BLaER1 (cell line): Measurements from ENCODE around the gene KRT72.
"Not testable (repeated sequence)": the region's sequence is repeated elsewhere in the genome, so short reads cannot be mapped to it uniquely, and the experiment has no call there.

ENCODE experiments used
- H3K27ac ChIP-seq: shearing (Covaris generic); formaldehyde crosslinking; 2 replicates; pipeline ENCODE4 v1.8.1; 2022
- H3K27me3 ChIP-seq: shearing (Covaris generic); formaldehyde crosslinking; 2 replicates; pipeline ENCODE4 v1.8.1; 2022
- H3K36me3 ChIP-seq: shearing (Covaris generic); formaldehyde crosslinking; 2 replicates; pipeline ENCODE4 v1.8.1; 2022
- H3K4me1 ChIP-seq: shearing (Covaris generic); formaldehyde crosslinking; 2 replicates; pipeline ENCODE4 v1.8.1; 2022
- H3K4me2 ChIP-seq: shearing (Covaris generic); formaldehyde crosslinking; 2 replicates; pipeline ENCODE4 v1.8.1; 2022
- H3K4me3 ChIP-seq: shearing (Covaris generic); formaldehyde crosslinking; 2 replicates; pipeline ENCODE4 v1.8.1; 2022
- H3K9ac ChIP-seq: shearing (Covaris generic); formaldehyde crosslinking; 2 replicates; pipeline ENCODE4 v1.8.1; 2022
- H3K9me3 ChIP-seq: shearing (Covaris generic); formaldehyde crosslinking; 2 replicates; pipeline ENCODE4 v1.8.1; 2022
- H4K20me1 ChIP-seq: shearing (Covaris generic); formaldehyde crosslinking; 2 replicates; pipeline ENCODE4 v1.8.1; 2022
- Cebpa-rat ChIP-seq: shearing (Covaris generic); IDR thresholded peaks from 2 replicates; pipeline ENCODE4 v1.8.1; 2022

KRT72 gene

DNA sequence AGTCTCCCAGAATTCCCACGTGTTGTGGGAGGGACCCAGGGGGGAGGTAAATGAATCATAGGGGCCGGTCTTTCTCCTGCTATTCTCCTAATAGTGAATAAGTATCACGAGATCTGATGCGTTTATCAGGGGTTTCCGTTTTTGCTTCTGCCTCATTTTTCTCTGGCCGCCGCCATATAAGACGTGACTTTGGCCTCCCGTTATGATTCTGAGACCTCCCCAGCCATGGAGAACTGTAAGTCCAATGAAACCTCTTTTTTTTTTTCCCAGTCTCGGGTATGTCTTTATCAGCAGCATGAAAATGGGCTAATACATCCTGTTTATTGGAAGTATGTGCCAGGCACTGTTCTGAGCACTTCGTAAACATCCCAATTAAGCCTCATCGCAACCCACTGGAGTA, 788 bp downstream of the KRT72 start:
- no peak overlapping the region for H3K4me2 ChIP-seq
- no peaks in the 10 kb centered on the region for H3K36me3 ChIP-seq
- no peak overlapping the region for H3K27ac ChIP-seq
- no peaks in the 10 kb centered on the region for H3K27me3 ChIP-seq
- peaks cover 7% of the 10 kb centered on the region for H3K9me3 ChIP-seq
- no peak overlapping the region for H3K9ac ChIP-seq
- no peak for TF ChIP-seq Cebpa-rat
- no peak overlapping the region for H3K4me3 ChIP-seq
- H3K4me1 ChIP-seq, result no peaks in the 10 kb centered on the region
- no peaks in the 10 kb centered on the region for H4K20me1 ChIP-seq

DNA sequence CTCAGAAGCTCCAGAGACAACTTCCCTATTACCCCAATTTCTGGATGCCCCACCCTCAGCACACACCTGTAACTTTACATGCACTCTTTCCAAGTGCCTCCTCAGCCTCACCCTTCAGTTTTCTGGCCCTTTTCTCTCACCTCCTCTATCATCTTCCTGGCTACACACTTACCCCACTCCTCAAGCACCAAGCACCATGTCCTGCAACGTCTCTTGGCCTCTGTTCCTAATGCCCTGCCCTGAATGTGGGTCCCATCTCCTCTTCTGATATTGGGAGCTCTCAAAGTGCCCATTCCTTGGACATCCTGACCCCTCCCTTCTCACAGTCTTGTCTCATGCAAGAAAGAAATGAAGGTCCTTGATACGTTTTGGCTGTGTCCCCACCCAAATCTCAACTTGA, 1.2 kb downstream of the KRT72 start:
- Histone ChIP-seq H3K27me3 (no peaks in the 10 kb centered on the region), H3K4me3 (no peak overlapping the region), H3K9ac (no peak overlapping the region), H3K27ac (no peak overlapping the region), H4K20me1 (no peaks in the 10 kb centered on the region), H3K4me2 (no peak overlapping the region), H3K9me3 (peaks cover 7% of the 10 kb centered on the region), H3K36me3 (no peaks in the 10 kb centered on the region), H3K4me1 (no peaks in the 10 kb centered on the region)
- TF ChIP-seq Cebpa-rat, result no peak

DNA sequence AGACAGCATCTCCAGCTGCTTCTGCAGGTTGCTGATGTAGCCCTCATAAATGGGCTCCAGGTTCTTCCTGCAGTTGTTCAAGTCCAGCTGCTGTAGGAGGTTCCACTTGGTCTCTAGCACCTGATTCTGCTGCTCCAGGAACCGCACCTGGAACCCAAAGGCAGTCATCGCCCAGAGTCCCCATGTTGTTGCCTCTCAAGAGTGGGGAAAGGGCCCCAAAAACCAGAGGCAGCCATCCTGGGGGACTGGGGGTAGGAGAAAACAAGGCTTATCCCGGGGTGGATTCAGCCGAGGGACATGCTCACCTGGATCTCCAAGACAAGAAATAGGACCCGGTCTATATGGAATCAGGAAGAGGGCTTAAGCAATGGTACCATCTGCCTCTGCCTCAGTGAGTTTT, 2.3 kb downstream of the KRT72 start:
- H3K4me2 ChIP-seq, result no peak overlapping the region
- H4K20me1 ChIP-seq, result no peaks in the 10 kb centered on the region
- H3K9ac ChIP-seq, result no peak overlapping the region
- H3K27ac ChIP-seq, result no peak overlapping the region
- H3K27me3 ChIP-seq, result no peaks in the 10 kb centered on the region
- peaks cover 7% of the 10 kb centered on the region for H3K9me3 ChIP-seq
- TF ChIP-seq Cebpa-rat, result no peak
- no peak overlapping the region for H3K4me3 ChIP-seq
- H3K36me3 ChIP-seq, result no peaks in the 10 kb centered on the region
- no peaks in the 10 kb centered on the region for H3K4me1 ChIP-seq

DNA sequence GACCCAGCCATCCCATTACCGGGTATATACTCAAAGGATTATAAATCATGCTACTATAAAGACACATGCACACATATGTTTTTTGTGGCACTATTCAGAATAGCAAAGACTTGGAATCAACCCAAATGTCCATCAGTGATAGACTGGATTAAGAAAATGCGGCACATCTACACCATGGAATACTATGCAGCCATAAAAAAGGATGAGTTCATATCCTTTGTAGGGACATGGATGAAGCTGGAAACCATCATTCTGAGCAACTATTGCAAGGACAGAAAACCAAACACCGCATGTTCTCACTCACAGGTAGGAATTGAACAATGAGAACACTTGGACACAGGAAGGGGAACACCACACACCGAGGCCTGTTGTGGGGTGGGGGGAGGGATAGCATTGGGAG, 7.0 kb downstream of the KRT72 start:
- H3K36me3 ChIP-seq, H3K9me3 ChIP-seq, H3K4me1 ChIP-seq, H3K9ac ChIP-seq, H3K4me3 ChIP-seq, H3K27ac ChIP-seq, H3K4me2 ChIP-seq, H4K20me1 ChIP-seq, H3K27me3 ChIP-seq: not testable (repeated sequence)

DNA sequence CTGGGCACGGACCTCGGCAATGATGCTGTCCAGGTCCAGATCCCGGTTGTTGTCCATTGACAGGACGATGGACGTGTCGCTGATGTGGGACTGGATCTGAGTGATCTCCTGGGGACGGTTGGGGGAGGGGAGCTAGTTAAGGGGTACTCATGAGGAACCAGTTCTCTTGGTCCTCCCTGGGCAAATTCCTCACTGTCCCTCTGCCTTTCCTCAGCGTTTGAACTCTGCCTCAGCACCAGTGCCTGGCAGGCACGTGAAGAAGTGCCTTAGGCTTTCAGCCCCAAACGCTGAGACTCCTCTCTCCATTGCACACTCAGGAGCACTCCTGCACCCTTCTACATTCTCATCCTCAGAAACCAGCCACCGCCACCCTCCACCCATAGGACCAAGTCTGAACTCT, 9.7 kb downstream of the KRT72 start:
- Histone ChIP-seq H3K27ac (no peak overlapping the region), H3K4me2 (no peak overlapping the region), H3K4me1 (no peaks in the 10 kb centered on the region), H3K36me3 (no peaks in the 10 kb centered on the region), H3K9me3 (no peaks in the 10 kb centered on the region), H4K20me1 (no peaks in the 10 kb centered on the region), H3K4me3 (no peak overlapping the region), H3K9ac (no peak overlapping the region), H3K27me3 (no peaks in the 10 kb centered on the region)
- no peak for TF ChIP-seq Cebpa-rat

DNA sequence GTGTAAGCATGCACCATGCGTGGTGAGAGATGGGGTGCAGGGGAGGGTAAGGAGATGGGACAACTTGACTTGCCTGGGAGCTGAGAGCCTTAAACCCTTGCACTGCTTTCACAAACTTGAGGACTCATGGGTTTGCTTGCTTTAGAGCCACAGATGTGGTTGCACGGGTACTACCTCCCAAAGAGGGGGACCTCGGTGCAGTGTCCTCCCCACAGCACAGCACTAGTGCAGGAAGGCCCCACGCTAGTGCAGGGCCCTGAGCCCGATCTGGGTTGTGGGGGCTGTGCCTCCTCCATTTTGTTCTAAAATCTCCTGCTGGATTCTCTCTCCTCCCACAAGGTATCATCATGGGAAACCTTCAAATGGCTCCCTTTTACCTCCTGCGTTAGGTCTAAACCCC, 11.2 kb downstream of the KRT72 start:
- no peak overlapping the region for H3K9ac ChIP-seq
- no peaks in the 10 kb centered on the region for H3K27me3 ChIP-seq
- no peak overlapping the region for H3K4me2 ChIP-seq
- H4K20me1 ChIP-seq, result no peaks in the 10 kb centered on the region
- no peak overlapping the region for H3K27ac ChIP-seq
- no peaks in the 10 kb centered on the region for H3K4me1 ChIP-seq
- H3K36me3 ChIP-seq, result no peaks in the 10 kb centered on the region
- no peak for TF ChIP-seq Cebpa-rat
- no peaks in the 10 kb centered on the region for H3K9me3 ChIP-seq
- H3K4me3 ChIP-seq, result no peak overlapping the region

DNA sequence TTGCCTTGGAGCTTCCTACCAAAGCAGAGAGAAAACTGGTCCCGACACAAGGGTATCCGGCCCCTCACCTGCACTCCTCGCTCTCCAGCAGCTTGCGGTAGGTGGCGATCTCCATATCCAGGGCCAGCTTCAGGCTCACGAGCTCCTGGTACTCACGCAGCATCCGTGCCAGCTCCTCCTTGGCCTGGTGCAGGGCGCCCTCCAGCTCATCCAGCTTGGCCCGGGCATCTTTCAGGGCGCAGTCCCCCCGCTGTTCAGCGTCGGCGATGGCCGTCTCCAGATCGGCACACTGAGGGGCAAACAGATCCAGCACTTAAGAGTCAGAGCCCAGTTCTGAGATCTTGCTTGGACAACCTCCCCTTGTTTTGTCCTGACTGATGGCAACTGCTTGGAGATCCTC, 13.7 kb downstream of the KRT72 start:
- Histone ChIP-seq H3K4me1 (peaks cover 4% of the 10 kb centered on the region; the same call in 1 of the 2 replicates), H3K9ac (no peak overlapping the region), H3K4me2 (no peak overlapping the region), H3K27ac (no peak overlapping the region), H3K27me3 (no peaks in the 10 kb centered on the region), H3K9me3 (no peaks in the 10 kb centered on the region), H4K20me1 (no peaks in the 10 kb centered on the region), H3K4me3 (no peak overlapping the region), H3K36me3 (no peaks in the 10 kb centered on the region)
- TF ChIP-seq Cebpa-rat, result no peak

DNA sequence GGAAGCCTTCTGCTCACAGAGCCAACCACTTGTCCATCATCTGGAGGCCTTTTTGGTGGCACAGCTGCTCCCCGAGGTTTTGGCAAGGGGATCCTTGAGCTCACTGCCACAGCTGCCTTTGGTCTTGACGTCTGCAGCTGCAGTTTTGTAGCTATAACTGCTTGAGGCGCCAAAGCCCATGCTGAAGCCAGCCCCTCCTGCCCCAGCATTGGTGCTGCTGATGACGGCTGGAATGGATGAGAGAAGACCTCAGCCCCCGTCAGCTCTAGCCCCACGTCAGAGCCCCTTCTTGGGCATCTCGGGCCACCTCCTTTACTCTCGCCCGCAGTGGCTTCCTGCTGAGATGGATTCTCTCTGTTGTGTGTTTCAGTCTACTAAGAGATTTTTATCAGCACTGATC, 15.3 kb downstream of the KRT72 start:
- Histone ChIP-seq H3K27ac (no peak overlapping the region), H3K9me3 (no peaks in the 10 kb centered on the region), H3K4me1 (peaks cover 4% of the 10 kb centered on the region; the same call in 1 of the 2 replicates), H3K4me2 (no peak overlapping the region), H3K9ac (no peak overlapping the region), H3K36me3 (no peaks in the 10 kb centered on the region), H4K20me1 (no peaks in the 10 kb centered on the region), H3K4me3 (no peak overlapping the region), H3K27me3 (no peaks in the 10 kb centered on the region)
- no peak for TF ChIP-seq Cebpa-rat

DNA sequence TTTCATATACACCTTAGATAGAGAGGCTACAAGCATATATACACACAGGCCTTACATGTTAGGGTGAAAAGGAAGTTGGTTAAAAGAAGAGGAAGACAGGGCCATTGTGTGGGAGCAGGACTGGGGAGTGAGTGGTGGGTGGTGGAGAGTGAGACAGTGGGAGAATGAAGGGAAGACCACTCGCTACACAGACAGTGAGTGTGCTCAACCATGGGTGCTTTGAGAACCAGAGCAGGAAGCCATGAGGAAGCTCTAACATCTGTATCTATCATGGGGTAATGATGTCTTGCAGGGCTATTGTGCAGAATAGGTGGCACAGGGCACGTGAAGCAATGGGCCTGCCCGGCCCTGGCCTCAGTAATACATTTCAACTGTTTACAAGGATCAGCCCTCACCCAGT, 16.2 kb downstream of the KRT72 start:
- H3K27ac ChIP-seq, result no peak overlapping the region
- H3K4me2 ChIP-seq, result no peak overlapping the region
- no peak for TF ChIP-seq Cebpa-rat
- no peaks in the 10 kb centered on the region for H3K9me3 ChIP-seq
- H3K9ac ChIP-seq, result no peak overlapping the region
- no peak overlapping the region for H3K4me3 ChIP-seq
- H3K36me3 ChIP-seq, result no peaks in the 10 kb centered on the region
- no peaks in the 10 kb centered on the region for H4K20me1 ChIP-seq
- H3K4me1 ChIP-seq, result peaks cover 11% of the 10 kb centered on the region
- no peaks in the 10 kb centered on the region for H3K27me3 ChIP-seq

DNA sequence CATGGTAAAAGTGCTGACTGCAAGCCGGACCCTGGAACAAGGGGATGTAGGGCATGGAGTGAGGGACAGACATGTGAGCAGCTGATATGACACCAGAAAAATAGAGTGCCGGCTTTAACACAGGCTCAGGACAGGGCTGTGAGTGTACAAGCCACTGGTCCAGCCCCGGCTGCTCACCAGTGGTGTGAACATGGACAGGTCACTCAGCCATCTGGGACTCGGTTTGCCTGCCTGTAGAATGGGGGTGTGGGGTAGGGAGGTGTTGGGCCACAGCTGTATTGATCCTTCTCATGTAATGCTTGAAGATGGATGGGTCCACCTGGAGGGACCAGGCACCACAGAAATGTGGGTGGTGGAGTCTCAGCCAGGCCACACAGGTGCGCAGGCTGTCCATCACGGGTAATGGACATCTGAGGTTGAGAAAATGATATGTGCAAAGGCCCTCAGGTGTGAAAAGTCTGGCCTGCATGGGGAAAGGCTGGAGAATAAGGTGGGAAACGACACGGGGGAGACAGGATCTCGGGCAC, 17.0 kb downstream of the KRT72 start:
- no peaks in the 10 kb centered on the region for H3K36me3 ChIP-seq
- TF ChIP-seq Cebpa-rat, result no peak
- H3K27me3 ChIP-seq, result no peaks in the 10 kb centered on the region
- H3K4me3 ChIP-seq, result no peak overlapping the region
- H4K20me1 ChIP-seq, result no peaks in the 10 kb centered on the region
- H3K9me3 ChIP-seq, result no peaks in the 10 kb centered on the region
- H3K27ac ChIP-seq, result no peak overlapping the region
- no peak overlapping the region for H3K9ac ChIP-seq
- no peak overlapping the region for H3K4me2 ChIP-seq
- H3K4me1 ChIP-seq, result peaks cover 12% of the 10 kb centered on the region

DNA sequence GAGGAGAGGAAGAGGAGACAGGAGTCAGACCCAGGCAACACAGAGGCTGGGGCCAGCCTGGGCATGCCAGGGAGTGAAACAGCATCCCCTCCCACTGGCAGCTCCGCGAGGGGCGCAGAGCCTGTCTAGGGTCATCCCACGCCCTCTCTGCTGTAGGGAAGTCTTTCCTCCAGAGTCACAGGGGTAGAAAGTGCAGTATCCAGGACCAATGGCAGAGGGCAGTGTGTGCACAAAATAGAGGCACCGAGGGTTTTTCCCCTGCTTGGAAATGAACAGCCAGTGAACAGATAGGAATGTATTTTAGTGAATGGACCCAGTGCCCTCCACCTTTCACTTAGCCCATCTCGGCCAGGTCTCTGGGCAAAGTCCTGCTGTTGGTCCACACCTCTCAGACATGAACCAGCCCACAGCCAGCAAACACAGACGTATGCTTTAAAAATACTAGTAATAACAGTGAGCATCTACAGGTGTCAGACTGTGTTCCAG, 18.2 kb downstream of the KRT72 start:
- Histone ChIP-seq H3K9ac (no peak overlapping the region), H3K9me3 (no peaks in the 10 kb centered on the region), H4K20me1 (no peaks in the 10 kb centered on the region), H3K27ac (no peak overlapping the region), H3K27me3 (no peaks in the 10 kb centered on the region), H3K4me1 (peaks cover 12% of the 10 kb centered on the region), H3K36me3 (no peaks in the 10 kb centered on the region), H3K4me2 (no peak overlapping the region), H3K4me3 (no peak overlapping the region)
- no peak for TF ChIP-seq Cebpa-rat
